Measurements from ENCODE around the gene PHOSPHO1.
"Not testable (repeated sequence)": the region's sequence is repeated elsewhere in the genome, so short reads cannot be mapped to it uniquely, and the experiment has no call there.

PHOSPHO1 gene

DNA sequence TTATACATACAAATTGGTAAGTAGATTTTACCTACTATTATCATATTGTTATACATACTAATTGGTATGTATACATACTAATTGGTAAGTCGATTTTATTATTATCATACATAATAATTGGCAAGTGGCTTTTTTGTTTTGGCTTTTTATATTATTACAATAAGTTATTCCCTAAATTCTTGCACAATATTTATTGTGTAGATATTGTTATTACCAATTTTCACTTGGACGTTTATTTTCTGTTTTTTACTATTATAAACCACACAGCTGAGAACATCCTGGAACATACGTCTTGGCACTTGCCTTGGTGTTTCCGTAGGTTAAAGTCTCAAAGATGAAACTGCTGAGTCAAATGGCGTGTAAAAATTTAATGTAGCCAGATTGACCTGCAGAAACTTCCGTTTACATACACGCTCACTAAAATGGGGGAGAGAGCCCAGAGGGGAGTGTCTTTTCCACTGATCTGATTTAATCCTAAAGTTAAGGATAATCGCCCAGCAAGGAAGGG, 39.1 kb downstream of the PHOSPHO1 start:
- DNase-seq: no peak

- DNase-seq: no peak
Measured at GRCh38 chr17:49190932-49191331, 39.7 kb downstream of the PHOSPHO1 start.

DNA sequence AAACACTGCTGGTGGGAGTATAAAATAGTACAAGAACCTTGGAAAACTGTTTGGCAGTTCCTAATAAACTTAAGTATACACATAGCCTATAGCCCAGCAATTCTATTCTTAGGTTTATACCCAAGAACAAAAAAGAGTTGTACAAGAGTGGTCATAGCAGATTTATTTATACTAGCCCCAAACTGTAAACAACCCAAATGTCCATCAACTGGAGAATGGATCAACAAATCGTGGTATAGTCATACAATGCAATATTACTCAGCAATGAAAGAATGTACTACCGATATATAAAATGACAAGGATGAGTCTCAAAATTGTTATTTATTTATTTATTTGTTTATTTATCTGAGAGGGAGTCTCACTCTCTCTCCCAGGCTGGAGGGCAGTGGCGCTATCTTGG, 43.3 kb downstream of the PHOSPHO1 start:
- no peak for DNase-seq

DNA sequence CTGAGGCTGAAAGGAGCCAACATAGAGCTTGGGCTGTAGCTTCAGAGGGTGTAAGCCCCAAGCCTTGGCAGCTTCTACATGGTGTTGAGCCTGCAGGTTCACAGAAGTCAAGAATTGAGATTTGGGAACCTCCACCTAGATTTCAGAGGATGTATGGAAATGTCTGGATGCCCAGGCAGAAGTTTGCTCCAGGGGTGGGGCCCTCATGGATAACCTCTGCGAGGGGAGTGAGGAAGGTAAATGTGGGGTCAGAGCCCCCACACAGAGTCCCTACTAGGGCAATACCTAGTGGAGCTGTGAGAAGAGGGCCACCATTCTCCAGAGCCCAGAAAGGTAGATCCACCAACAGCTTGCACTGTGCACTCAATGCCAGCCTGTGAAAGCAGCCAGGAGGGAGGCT, 45.2 kb downstream of the PHOSPHO1 start:
- not testable (repeated sequence) for DNase-seq

DNA sequence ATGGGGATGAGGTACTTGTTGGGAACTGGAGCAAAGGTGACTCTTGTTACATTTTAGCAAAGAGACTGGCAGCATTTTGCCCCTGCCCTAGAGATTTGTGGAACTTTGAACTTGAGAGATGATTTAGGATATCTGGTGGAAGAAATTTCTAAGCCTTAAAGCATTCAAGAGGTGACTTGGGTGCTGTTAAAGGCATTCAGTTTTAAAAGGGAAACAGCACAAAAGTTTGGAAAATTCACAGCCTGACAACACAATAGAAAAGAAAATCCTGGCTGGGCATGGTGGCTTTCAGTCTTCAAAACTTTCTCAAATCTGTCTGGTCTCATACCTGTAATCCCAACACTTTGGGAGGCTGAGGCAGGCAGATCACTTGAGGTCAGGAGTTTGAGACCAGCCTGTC, 46.1 kb downstream of the PHOSPHO1 start:
- DNase-seq: not testable (repeated sequence)

DNA sequence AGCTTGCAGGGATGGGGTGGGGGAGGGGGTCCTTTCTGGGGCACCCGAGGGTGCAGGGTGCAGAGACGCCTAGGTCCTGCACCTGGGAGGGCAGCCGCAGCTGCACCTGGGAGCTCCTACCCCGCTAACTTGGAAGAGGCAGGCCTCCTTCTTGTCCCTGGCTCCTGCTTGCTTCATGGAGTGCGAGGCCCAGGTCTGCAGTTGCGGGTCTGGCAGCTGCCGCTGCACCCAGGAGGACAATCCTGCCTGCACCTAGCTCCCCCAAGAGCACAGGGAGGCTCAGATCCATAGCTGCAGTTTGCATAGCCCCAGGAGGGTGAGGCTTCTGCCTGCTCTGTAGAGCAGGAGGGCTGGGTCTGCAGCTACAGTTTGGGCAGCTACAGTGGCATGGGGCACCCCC, 46.8 kb downstream of the PHOSPHO1 start:
- DNase-seq: no peak

DNA sequence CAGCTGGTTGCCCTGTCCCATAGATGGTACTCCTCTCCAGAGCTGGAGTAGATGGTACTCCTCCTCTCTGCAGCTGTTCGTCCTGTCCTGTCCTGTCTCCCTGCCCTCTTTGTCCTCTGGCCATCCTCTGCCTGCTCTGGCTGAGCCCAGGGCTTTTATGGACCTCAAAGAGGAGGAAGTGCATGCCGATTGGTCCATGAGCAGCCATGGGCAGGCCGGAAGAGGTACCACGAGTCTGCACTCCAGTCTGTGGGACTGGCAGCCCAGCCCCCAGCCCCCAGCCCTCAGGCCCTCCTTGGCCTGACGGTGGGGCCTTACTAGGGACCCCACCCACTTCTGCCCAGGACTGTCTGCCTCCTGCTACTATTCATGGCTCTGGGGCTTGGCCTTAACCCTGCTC, 47.2 kb downstream of the PHOSPHO1 start:
- no peak for DNase-seq

DNA sequence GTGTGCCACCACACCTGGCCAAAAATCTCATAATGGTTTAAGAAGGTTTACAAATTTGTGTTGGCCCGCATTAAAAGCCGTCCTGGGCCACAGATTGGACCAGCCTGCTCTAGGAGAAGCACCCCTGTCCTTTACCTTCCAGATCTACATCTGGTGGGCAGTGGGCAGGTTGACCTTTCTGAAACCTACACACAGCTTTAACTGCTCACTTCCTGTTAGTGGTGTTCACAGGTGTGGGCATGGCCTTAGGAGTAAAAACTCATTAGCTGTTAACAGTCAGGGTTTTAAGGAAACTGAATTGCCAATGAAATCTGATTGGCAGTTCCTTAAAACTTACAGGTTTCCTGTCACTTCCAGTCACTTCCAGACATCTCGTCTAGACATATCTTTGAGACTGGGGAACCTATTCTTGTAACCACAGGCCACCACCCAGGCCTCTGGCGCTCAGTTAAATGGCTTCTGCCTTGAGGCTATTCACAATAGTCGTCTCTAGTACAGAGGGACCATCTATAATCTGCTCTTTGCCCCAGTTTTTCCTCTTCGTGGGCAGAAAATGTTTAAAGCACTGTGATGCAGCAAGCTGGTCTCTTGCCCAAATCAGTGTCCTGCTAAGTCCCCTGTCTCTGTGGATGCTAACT, 49.5 kb downstream of the PHOSPHO1 start:
- no peak for DNase-seq

DNA sequence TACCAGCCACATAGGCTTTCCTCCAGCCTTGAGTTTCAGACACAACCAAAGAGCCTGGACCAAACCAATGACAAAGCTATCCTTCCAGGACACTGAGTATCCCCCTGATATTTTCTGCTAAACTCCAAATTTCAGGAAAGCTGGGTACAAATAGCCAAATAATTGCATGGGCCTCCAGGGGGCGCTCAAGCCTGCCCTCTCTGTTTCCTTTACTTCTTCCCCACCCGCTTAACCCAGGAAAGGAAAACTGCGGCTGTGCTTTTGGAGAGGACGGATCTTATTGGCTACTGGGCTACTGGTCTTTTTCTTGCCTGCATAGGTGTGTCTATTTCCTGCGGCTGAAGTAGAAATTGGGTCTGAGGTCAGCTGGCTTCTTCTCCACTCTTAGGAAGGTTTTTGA, 50.3 kb downstream of the PHOSPHO1 start:
- DNase-seq: peak; percentile 8

DNA sequence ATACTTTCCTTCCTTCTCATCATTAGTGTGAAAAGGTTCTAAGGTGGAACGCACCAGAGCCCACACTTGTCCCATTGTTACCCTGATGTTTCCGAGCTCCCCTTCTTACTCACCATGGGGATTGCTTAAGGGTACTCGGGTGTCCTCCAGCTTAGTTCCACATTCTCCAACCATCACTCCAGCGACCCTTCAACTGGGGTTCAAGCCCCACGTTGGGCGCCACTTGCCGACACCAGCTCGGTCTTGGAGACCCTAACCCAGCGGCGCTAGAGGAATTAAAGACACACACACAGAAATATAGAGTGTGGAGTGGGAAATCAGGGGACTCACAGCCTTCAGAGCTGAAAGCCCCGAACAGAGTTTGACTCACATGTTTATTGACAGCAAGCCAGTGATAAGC, 54.6 kb downstream of the PHOSPHO1 start:
- DNase-seq: not testable (repeated sequence)
